GM03348 (cell line): ENCODE measurements around the gene HSH2D.
"Not testable (repeated sequence)": the region's sequence is repeated elsewhere in the genome, so short reads cannot be mapped to it uniquely, and the experiment has no call there.

ENCODE experiments used
- DNase-seq: peaks from one replicate; pipeline ENCODE4 v3.0.0; 2012; ENCODE audit warnings: low spot score

The HSH2D gene

GRCh38 chr19:16155128-16155527, 11.6 kb downstream of the HSH2D start:
- no peak for DNase-seq

- no peak for DNase-seq
Observed at GRCh38 chr19:16156904-16157303, 13.4 kb downstream of the HSH2D start.

- DNase-seq: no peak
Observed at GRCh38 chr19:16157601-16158000, 14.1 kb downstream of the HSH2D start.

- DNase-seq: no peak
Observed at GRCh38 chr19:16159655-16160054, 16.2 kb downstream of the HSH2D start.

- no peak for DNase-seq
Observed at GRCh38 chr19:16160445-16160942, 17.0 kb downstream of the HSH2D start.

GRCh38 chr19:16160943-16161560, 17.6 kb downstream of the HSH2D start:
- DNase-seq: peak; percentile 53

- DNase-seq: no peak
Observed at GRCh38 chr19:16161840-16162239, 18.4 kb downstream of the HSH2D start.

- no peak for DNase-seq
Observed at GRCh38 chr19:16164222-16164890, 20.9 kb downstream of the HSH2D start.

- DNase-seq: no peak
Observed at GRCh38 chr19:16166417-16166816, 22.9 kb downstream of the HSH2D start.

- no peak for DNase-seq
Observed at GRCh38 chr19:16167055-16167454, 23.6 kb downstream of the HSH2D start.

- no peak for DNase-seq
Observed at GRCh38 chr19:16168465-16169081, 25.1 kb downstream of the HSH2D start.

GRCh38 chr19:16170134-16170533, 26.6 kb downstream of the HSH2D start:
- no peak for DNase-seq

- DNase-seq: no peak
Observed at GRCh38 chr19:16175954-16176353, 32.5 kb downstream of the HSH2D start.

- DNase-seq: not testable (repeated sequence)
Observed at GRCh38 chr19:16178866-16179265, 35.4 kb downstream of the HSH2D start.

GRCh38 chr19:16180611-16181010, 37.1 kb downstream of the HSH2D start:
- peak; percentile 92 for DNase-seq

GRCh38 chr19:16184665-16185122, 41.2 kb downstream of the HSH2D start:
- no peak for DNase-seq

GRCh38 chr19:16185123-16185767, 41.8 kb downstream of the HSH2D start, which contains the start of gene FAM32A:
Gene FAM32A, plus strand, starts transcription at chr19:16185410. Its CDS starts 33 bp downstream, at chr19:16185443.
- DNase-seq: peak; percentile 98

GRCh38 chr19:16185768-16186123, 42.3 kb downstream of the HSH2D start:
- DNase-seq: peak; percentile 61

- no peak for DNase-seq
Observed at GRCh38 chr19:16188521-16188920, 45.0 kb downstream of the HSH2D start.

GRCh38 chr19:16190198-16190597, 46.7 kb downstream of the HSH2D start:
- no peak for DNase-seq

- DNase-seq: no peak
Observed at GRCh38 chr19:16190736-16191135, 47.3 kb downstream of the HSH2D start.

- DNase-seq: no peak
Observed at GRCh38 chr19:16191216-16191908, 47.9 kb downstream of the HSH2D start.
